Epidermal melanocyte (primary cell): Measurements from ENCODE around the gene TSHZ3.

Experiments
- DNase-seq: peaks from one replicate; pipeline ENCODE4 v3.0.0; 2011; ENCODE audit warnings: low spot score; ENCODE audit not compliant: insufficient read length

The TSHZ3 gene

DNA sequence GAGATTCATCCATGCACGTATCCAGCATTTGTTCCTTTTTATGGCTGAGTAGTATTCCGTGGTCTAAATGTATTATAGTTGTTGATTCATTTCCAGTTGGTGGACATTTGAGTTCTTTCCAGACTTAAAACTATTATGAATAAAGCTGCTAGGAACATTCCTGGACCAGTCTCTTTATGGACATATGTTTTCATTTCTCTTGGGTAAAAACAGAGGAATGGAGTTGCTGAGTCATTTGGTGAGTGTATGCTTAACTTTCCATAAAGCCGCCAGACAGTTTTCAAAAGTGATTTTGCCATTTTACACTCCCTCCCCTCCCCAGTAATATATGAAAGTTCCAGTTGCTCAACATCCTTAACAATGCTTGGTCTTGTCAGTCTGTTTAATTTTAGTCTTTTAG lies 116.4 kb downstream of the TSHZ3 start:
- DNase-seq, result peak; percentile 30

DNA sequence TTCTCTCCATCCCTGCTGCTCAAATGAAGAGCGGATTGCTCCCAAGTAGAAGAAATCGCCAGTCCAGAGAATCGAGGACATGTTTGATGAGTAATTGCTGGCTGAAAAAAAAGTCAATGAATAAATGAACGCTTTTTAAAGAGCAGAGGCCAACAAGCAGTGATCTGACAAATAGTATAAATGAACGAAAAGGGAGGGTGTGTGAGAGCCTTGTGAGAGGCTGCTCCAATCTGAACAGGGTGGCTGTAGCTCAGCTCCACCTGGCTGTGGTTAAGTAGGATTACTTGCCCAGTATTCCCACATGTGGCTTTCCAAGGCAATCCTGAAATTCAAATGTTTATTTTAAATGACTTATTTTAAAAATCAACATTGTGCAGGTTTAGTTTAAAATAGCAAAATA lies 117.1 kb downstream of the TSHZ3 start:
- no peak for DNase-seq

- DNase-seq, result no peak
Observed at GRCh38 chr19:31231237-31231636, 118.0 kb downstream of the TSHZ3 start.

GRCh38 chr19:31226151-31226935 lies 122.9 kb downstream of the TSHZ3 start:
- no peak for DNase-seq
